A549 (cell line): Measurements from ENCODE around the gene LIMA1.

ENCODE experiments used
- CEBPB ChIP-seq, 2 experiments: fragments of >200 bp in 1 of 2; sonication (Bioruptor Twin) in 1 of 2; formaldehyde crosslinking in 1 of 2; IDR thresholded peaks; 2 replicates each; pipeline ENCODE4 v1.6.1; 2012 to 2016
- FOSL2 ChIP-seq, 2 experiments: fragments of 450-650 bp in 1 of 2; fragments of >200 bp in 1 of 2; sonication (Bioruptor Twin) in 1 of 2; formaldehyde crosslinking; IDR thresholded peaks; 2 replicates each; pipeline versions ENCODE4 v1.5.0 to v1.6.1; 2016 to 2020; ENCODE audit warnings: mild to moderate bottlenecking in 1 of 2, moderate library complexity in 1 of 2
- MAZ ChIP-seq: fragments of 150-350 bp; IDR thresholded peaks from 2 replicates; pipeline ENCODE4 v1.6.1; 2014; ENCODE audit warnings: antibody characterized with exemption, low read depth, low read length, borderline replicate concordance
- MYC ChIP-seq: IDR thresholded peaks from 2 replicates; pipeline ENCODE4 v1.6.1; 2012; ENCODE audit warnings: mild to moderate bottlenecking, inconsistent platforms, low read length, improper control_type of control experiment, borderline replicate concordance
- PHF8 ChIP-seq: fragments of 200-600 bp; sonication (generic); IDR thresholded peaks from 2 replicates; pipeline ENCODE4 v1.6.1; 2016; ENCODE audit warnings: low read depth, mild to moderate bottlenecking, antibody characterized with exemption, moderate library complexity, borderline replicate concordance
- POLR2A ChIP-seq: IDR thresholded peaks from 2 replicates; pipeline ENCODE4 v1.6.1; 2012; ENCODE audit warnings: mild to moderate bottlenecking, low read length
- RAD21 ChIP-seq, 2 experiments: fragments of >200 bp in 1 of 2; sonication (Bioruptor Twin) in 1 of 2; formaldehyde crosslinking in 1 of 2; IDR thresholded peaks in 1 of 2; conservative IDR thresholded peaks in 1 of 2; 2 replicates in 1 of 2; 3 replicates in 1 of 2; pipeline ENCODE4 v1.6.1; 2012 to 2018; ENCODE audit warnings: inconsistent platforms in 1 of 2
- RFX5 ChIP-seq: fragments of 450-650 bp; IDR thresholded peaks from 2 replicates; pipeline ENCODE4 v1.7.1; 2014; ENCODE audit warnings: antibody characterized with exemption, mild to moderate bottlenecking, moderate library complexity
- TF ChIP-seq, protein P1 (sequence below): fragments of >200 bp; sonication (Bioruptor Twin); formaldehyde crosslinking; IDR thresholded peaks from 3 replicates; pipeline ENCODE4 v1.5.1; 2016
- TF ChIP-seq, protein P2 (sequence below): IDR thresholded peaks from 2 replicates; pipeline ENCODE4 v1.6.1; 2012
- TF ChIP-seq, protein P3 (sequence below): fragments of 200-600 bp; sonication (generic); IDR thresholded peaks from 2 replicates; pipeline ENCODE4 v1.6.1; 2016; ENCODE audit warnings: antibody characterized with exemption, mild to moderate bottlenecking, moderate library complexity
- TF ChIP-seq, protein P4 (sequence below): fragments of 250-450 bp; sonication (Bioruptor Pico); IDR thresholded peaks from 2 replicates; pipeline ENCODE4 v1.5.0; 2021; ENCODE audit warnings: mild to moderate bottlenecking, moderate library complexity, borderline replicate concordance
- TF ChIP-seq, protein P5 (sequence below): fragments of 150-350 bp; IDR thresholded peaks from 2 replicates; pipeline ENCODE4 v1.6.1; 2014; ENCODE audit warnings: low read depth, mild to moderate bottlenecking, low read length
- TF ChIP-seq, protein P6 (sequence below): IDR thresholded peaks from 2 replicates; pipeline ENCODE4 v1.6.1; 2012

DNA sequence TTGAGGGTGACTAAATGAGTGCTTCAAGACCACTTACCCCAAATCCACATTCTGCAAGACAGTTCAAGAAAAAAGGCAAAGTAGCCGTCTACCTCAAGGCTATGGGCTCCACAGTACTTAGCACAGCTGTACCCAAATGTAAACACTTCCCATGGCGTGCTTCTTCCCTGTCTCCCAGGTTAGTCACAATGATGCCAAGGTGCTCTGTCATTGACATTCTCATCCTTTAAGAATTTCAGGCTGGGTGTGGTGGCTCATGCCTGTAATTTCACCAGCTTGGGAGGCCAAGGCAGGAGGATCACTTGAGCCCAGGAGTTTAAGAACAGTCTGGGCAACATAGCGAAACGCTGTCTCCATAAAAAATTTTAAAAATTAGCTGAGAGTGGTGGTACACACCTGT lies 64.9 kb downstream of the LIMA1 start:
- TF ChIP-seq, protein P1, sequence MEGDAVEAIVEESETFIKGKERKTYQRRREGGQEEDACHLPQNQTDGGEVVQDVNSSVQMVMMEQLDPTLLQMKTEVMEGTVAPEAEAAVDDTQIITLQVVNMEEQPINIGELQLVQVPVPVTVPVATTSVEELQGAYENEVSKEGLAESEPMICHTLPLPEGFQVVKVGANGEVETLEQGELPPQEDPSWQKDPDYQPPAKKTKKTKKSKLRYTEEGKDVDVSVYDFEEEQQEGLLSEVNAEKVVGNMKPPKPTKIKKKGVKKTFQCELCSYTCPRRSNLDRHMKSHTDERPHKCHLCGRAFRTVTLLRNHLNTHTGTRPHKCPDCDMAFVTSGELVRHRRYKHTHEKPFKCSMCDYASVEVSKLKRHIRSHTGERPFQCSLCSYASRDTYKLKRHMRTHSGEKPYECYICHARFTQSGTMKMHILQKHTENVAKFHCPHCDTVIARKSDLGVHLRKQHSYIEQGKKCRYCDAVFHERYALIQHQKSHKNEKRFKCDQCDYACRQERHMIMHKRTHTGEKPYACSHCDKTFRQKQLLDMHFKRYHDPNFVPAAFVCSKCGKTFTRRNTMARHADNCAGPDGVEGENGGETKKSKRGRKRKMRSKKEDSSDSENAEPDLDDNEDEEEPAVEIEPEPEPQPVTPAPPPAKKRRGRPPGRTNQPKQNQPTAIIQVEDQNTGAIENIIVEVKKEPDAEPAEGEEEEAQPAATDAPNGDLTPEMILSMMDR = no peak
- TF ChIP-seq, protein P2, sequence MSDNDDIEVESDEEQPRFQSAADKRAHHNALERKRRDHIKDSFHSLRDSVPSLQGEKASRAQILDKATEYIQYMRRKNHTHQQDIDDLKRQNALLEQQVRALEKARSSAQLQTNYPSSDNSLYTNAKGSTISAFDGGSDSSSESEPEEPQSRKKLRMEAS = peak; percentile 43; the same call in 1 of the 2 replicates
- TF ChIP-seq FOSL2 (IDR thresholded peaks at IDR 0.05) (no peak; the same call in 1 of the 2 replicates), FOSL2 (CRISPR knock-in tag; IDR thresholded peaks at IDR 0.05) (peak; percentile 80), RAD21 (conservative IDR thresholded peaks at IDR 0.05 in 1 of 2, IDR thresholded peaks at IDR 0.05 in 1 of 2) (no peak), RFX5 (no peak), MYC (no peak), MAZ (no peak), POLR2A (no peak), PHF8 (no peak), CEBPB (IDR thresholded peaks at IDR 0.05) (no peak)
- TF ChIP-seq, protein P3, sequence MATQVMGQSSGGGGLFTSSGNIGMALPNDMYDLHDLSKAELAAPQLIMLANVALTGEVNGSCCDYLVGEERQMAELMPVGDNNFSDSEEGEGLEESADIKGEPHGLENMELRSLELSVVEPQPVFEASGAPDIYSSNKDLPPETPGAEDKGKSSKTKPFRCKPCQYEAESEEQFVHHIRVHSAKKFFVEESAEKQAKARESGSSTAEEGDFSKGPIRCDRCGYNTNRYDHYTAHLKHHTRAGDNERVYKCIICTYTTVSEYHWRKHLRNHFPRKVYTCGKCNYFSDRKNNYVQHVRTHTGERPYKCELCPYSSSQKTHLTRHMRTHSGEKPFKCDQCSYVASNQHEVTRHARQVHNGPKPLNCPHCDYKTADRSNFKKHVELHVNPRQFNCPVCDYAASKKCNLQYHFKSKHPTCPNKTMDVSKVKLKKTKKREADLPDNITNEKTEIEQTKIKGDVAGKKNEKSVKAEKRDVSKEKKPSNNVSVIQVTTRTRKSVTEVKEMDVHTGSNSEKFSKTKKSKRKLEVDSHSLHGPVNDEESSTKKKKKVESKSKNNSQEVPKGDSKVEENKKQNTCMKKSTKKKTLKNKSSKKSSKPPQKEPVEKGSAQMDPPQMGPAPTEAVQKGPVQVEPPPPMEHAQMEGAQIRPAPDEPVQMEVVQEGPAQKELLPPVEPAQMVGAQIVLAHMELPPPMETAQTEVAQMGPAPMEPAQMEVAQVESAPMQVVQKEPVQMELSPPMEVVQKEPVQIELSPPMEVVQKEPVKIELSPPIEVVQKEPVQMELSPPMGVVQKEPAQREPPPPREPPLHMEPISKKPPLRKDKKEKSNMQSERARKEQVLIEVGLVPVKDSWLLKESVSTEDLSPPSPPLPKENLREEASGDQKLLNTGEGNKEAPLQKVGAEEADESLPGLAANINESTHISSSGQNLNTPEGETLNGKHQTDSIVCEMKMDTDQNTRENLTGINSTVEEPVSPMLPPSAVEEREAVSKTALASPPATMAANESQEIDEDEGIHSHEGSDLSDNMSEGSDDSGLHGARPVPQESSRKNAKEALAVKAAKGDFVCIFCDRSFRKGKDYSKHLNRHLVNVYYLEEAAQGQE = no peak
- TF ChIP-seq, protein P4, sequence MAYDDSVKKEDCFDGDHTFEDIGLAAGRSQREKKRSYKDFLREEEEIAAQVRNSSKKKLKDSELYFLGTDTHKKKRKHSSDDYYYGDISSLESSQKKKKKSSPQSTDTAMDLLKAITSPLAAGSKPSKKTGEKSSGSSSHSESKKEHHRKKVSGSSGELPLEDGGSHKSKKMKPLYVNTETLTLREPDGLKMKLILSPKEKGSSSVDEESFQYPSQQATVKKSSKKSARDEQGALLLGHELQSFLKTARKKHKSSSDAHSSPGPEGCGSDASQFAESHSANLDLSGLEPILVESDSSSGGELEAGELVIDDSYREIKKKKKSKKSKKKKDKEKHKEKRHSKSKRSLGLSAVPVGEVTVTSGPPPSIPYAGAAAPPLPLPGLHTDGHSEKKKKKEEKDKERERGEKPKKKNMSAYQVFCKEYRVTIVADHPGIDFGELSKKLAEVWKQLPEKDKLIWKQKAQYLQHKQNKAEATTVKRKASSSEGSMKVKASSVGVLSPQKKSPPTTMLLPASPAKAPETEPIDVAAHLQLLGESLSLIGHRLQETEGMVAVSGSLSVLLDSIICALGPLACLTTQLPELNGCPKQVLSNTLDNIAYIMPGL (CRISPR knock-in tag) = no peak
- TF ChIP-seq, protein P5, sequence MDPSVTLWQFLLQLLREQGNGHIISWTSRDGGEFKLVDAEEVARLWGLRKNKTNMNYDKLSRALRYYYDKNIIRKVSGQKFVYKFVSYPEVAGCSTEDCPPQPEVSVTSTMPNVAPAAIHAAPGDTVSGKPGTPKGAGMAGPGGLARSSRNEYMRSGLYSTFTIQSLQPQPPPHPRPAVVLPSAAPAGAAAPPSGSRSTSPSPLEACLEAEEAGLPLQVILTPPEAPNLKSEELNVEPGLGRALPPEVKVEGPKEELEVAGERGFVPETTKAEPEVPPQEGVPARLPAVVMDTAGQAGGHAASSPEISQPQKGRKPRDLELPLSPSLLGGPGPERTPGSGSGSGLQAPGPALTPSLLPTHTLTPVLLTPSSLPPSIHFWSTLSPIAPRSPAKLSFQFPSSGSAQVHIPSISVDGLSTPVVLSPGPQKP = no peak
- TF ChIP-seq, protein P6, sequence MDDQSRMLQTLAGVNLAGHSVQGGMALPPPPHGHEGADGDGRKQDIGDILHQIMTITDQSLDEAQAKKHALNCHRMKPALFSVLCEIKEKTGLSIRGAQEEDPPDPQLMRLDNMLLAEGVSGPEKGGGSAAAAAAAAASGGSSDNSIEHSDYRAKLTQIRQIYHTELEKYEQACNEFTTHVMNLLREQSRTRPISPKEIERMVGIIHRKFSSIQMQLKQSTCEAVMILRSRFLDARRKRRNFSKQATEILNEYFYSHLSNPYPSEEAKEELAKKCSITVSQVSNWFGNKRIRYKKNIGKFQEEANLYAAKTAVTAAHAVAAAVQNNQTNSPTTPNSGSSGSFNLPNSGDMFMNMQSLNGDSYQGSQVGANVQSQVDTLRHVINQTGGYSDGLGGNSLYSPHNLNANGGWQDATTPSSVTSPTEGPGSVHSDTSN = no peak
